Adipocyte (in vitro differentiated cells): ENCODE results near the gene POMT2.

Experiments used
- DNase-seq: peaks from one replicate; pipeline ENCODE4 v3.0.0-alpha.2; 2015; ENCODE audit warnings: low read depth
- H3K27me3 ChIP-seq: replicated peaks from 2 replicates; pipeline ENCODE4 v1.7.0; 2013; ENCODE audit warnings: mild to moderate bottlenecking, low read length, moderate library complexity; ENCODE audit not compliant: control insufficient read depth, insufficient read depth
- H3K36me3 ChIP-seq: 2 replicates; pipeline ENCODE4 v1.7.0; 2013; ENCODE audit warnings: low read length, mild to moderate bottlenecking, moderate library complexity; ENCODE audit not compliant: control insufficient read depth, insufficient read depth, severe bottlenecking
- H3K4me1 ChIP-seq: 2 replicates; pipeline ENCODE4 v1.7.0; 2013; ENCODE audit warnings: mild to moderate bottlenecking, low read length, moderate library complexity; ENCODE audit not compliant: control insufficient read depth, insufficient read depth
- H3K4me3 ChIP-seq: 2 replicates; pipeline ENCODE4 v1.7.0; 2013; ENCODE audit warnings: mild to moderate bottlenecking, low read length, moderate library complexity
- H3K9ac ChIP-seq: 2 replicates; pipeline ENCODE4 v1.7.0; 2013; ENCODE audit warnings: mild to moderate bottlenecking, low read length, moderate library complexity
- H3K9me3 ChIP-seq: 2 replicates; pipeline ENCODE4 v1.7.0; 2013; ENCODE audit warnings: mild to moderate bottlenecking, low read length, moderate library complexity; ENCODE audit not compliant: control insufficient read depth

POMT2 gene

GRCh38 chr14:77236814-77237213, 83.9 kb downstream of the POMT2 start:
- H3K36me3 ChIP-seq: no peaks in the 10 kb centered on the region
- no peak overlapping the region for H3K9ac ChIP-seq
- no peak overlapping the region for H3K4me3 ChIP-seq
- peaks cover 14% of the 10 kb centered on the region for H3K27me3 ChIP-seq
- H3K9me3 ChIP-seq: no peaks in the 10 kb centered on the region
- no peaks in the 10 kb centered on the region for H3K4me1 ChIP-seq
- no peak for DNase-seq

GRCh38 chr14:77231721-77232120, 89.0 kb downstream of the POMT2 start:
- Histone ChIP-seq H3K36me3 (no peaks in the 10 kb centered on the region), H3K9ac (no peak overlapping the region), H3K9me3 (peaks cover 6% of the 10 kb centered on the region), H3K27me3 (peaks cover 11% of the 10 kb centered on the region), H3K4me3 (no peak overlapping the region), H3K4me1 (no peaks in the 10 kb centered on the region)
- no peak for DNase-seq

GRCh38 chr14:77230914-77231313, 89.8 kb downstream of the POMT2 start:
- H3K36me3 ChIP-seq: no peaks in the 10 kb centered on the region
- no peak overlapping the region for H3K4me3 ChIP-seq
- peaks cover 16% of the 10 kb centered on the region for H3K27me3 ChIP-seq
- no peaks in the 10 kb centered on the region for H3K4me1 ChIP-seq
- no peak overlapping the region for H3K9ac ChIP-seq
- H3K9me3 ChIP-seq: peaks cover 6% of the 10 kb centered on the region
- no peak for DNase-seq

- Histone ChIP-seq H3K9me3 (peaks cover 6% of the 10 kb centered on the region), H3K4me3 (no peak overlapping the region), H3K27me3 (peaks cover 32% of the 10 kb centered on the region), H3K4me1 (no peaks in the 10 kb centered on the region), H3K9ac (no peak overlapping the region), H3K36me3 (no peaks in the 10 kb centered on the region)
- no peak for DNase-seq
Observed at GRCh38 chr14:77228056-77228455, 92.6 kb downstream of the POMT2 start.

- no peak overlapping the region for H3K9ac ChIP-seq
- peaks cover 3% of the 10 kb centered on the region for H3K9me3 ChIP-seq
- peaks cover 41% of the 10 kb centered on the region for H3K27me3 ChIP-seq
- no peaks in the 10 kb centered on the region for H3K36me3 ChIP-seq
- H3K4me3 ChIP-seq: no peak overlapping the region
- DNase-seq: no peak
- no peaks in the 10 kb centered on the region for H3K4me1 ChIP-seq
Observed at GRCh38 chr14:77225892-77226557, 94.7 kb downstream of the POMT2 start.

GRCh38 chr14:77225254-77225653, 95.4 kb downstream of the POMT2 start:
- no peak overlapping the region for H3K4me3 ChIP-seq
- no peaks in the 10 kb centered on the region for H3K36me3 ChIP-seq
- H3K9me3 ChIP-seq: no peaks in the 10 kb centered on the region
- no peaks in the 10 kb centered on the region for H3K4me1 ChIP-seq
- DNase-seq: no peak
- peaks cover 43% of the 10 kb centered on the region for H3K27me3 ChIP-seq
- H3K9ac ChIP-seq: no peak overlapping the region
